Fibroblast of villous mesenchyme (primary cell): ENCODE measurements around the gene SYT3. TPM values are rescaled to one million over a fixed set of nuclear protein-coding genes. Genes with fewer than 3 reads are reported as not detected.

ENCODE experiments used
- DNase-seq: peaks from one replicate; pipeline ENCODE4 v3.0.0-alpha.2; 2010; ENCODE audit warnings: low read depth
- H3K4me3 ChIP-seq: 2 replicates; pipeline ENCODE4 v1.5.1; 2011; ENCODE audit warnings: low read depth, mild to moderate bottlenecking, low read length
- total RNA-seq: library from RNA; depleted of rRNA; stranded (reverse); fragments of >200 nt; gene quantifications from 2 replicates; pipeline ENCODE4 v1.2.3, GENCODE V29; 2012
- TF ChIP-seq, protein P1 (sequence below): IDR thresholded peaks from 2 replicates; pipeline ENCODE4 v1.5.1; 2012; ENCODE audit warnings: low read depth, mild to moderate bottlenecking, low read length; ENCODE audit not compliant: insufficient read depth

Gene SYT3
- total RNA-seq, 1 donor = not detected

DNA sequence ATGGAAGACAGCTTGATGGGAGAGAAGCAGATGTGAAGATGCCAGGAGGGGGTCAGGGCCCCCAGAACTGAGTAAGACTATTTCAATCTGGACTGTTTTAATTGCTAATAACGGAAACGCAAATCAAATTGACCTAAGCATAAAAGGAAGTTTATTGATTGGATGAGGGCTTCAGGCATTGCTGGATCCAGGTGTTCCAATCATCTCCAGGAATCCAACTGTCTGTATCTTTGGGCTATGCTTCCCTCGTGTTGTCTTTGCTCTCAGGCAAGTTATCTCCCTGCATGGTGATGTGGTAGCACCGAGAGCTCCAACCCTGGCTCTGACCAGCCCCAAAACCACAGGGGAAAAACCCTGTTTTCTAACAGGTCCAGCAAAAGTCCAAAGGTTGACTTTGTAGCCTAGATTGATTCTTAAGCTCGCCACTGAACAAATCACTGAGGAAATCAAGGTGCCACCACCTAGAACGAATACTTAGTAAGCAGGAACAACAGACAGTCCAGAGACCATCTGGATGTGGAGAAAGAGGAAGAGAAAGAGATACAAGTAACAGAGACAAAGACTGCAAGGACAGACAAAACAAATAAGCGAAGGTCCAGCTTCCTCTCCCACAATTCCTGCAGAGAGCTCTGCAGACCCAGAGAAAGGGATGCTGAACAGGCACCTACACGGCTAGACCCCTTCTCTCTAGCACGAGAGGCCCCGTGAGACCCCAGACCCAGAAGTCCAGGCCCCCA lies 8.4 kb upstream of the SYT3 start:
- TF ChIP-seq, protein P1, sequence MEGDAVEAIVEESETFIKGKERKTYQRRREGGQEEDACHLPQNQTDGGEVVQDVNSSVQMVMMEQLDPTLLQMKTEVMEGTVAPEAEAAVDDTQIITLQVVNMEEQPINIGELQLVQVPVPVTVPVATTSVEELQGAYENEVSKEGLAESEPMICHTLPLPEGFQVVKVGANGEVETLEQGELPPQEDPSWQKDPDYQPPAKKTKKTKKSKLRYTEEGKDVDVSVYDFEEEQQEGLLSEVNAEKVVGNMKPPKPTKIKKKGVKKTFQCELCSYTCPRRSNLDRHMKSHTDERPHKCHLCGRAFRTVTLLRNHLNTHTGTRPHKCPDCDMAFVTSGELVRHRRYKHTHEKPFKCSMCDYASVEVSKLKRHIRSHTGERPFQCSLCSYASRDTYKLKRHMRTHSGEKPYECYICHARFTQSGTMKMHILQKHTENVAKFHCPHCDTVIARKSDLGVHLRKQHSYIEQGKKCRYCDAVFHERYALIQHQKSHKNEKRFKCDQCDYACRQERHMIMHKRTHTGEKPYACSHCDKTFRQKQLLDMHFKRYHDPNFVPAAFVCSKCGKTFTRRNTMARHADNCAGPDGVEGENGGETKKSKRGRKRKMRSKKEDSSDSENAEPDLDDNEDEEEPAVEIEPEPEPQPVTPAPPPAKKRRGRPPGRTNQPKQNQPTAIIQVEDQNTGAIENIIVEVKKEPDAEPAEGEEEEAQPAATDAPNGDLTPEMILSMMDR = no peak
- DNase-seq = no peak
- no peak overlapping the region for H3K4me3 ChIP-seq

DNA sequence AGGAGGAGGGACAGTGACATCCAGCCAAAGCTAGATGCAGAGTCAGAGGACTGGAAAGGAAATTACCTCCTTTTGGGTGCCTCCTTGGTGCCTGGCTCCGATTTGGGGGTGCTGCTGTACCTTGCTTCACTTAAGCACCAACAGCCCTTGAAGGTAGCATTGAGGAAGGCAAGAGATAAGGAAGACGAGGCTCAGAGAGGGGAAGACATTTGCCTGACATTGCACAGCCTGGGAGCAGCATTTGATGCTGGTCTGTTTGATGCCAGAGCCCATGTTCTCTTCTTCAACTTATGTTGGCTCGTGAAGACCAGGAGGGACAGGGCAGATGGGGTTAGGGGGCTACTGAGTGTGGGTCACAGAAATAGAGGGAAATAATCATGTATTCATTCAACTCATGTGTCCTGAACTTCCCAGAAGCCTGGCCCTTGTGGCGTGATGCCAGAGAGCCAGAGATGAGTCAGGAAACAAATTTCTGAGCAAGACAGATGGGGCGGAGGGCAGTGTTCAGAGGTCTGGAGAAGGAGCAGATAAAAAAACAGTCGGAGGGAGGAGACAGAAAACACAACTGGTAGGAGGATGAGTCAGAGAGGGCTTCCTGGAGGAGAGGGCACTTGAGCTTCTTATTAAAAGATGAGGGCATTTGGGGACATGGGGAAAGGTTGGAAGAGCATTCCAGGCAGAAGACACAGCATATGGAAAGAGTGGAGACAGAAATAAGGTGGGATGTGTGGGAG lies 6.6 kb upstream of the SYT3 start:
- no peak overlapping the region for H3K4me3 ChIP-seq
- DNase-seq = peak; percentile 32
- TF ChIP-seq, protein P1 = no peak

DNA sequence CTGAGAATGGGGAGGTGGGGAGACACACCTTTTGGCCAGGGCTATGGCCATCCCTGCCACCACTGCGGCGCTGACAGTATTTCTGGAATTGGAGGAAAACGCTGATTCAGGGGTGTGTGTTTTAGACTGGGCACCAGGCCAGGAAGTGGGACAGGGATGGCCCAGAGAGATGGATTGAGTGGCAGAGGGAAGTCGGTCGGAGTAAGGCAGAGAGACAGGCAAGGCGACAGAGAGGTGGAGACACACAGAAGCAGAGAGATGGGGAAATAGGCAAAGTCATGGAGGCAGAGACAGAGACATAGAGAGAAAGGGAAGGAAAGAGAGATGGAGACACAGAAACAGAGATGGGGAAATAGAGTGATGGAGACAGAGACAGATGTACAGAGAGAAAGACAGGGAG lies 5.4 kb upstream of the SYT3 start:
- DNase-seq = no peak
- H3K4me3 ChIP-seq = no peak overlapping the region
- TF ChIP-seq, protein P1 = no peak

DNA sequence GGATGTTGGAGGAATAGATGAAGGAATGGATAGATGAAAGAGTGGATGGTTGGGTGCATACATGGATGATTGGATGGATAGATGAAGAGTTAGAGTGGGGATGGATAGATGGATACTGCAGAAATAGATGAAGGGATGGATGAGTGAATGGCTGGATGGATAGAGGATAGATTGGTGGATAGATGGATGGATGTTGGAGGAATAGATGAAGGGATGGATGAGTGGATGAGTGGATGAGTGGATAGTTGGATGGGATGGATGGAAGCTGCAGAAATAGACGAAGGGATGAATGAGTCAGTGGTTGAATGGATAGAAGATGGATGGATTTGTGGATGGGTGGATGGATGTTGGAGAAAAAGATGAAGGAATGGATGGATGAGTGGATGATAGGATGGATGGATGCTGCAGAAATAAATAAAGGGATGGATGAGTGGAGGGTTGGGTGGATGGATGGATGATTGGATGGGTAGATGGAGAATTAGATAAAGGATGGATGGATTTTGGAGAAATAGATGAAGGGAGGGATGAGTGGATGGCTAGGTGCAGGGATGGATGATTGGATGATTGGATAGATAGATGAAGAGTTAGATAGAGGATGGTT lies 4.7 kb upstream of the SYT3 start:
- DNase-seq = no peak
- no peak overlapping the region for H3K4me3 ChIP-seq
- TF ChIP-seq, protein P1 = no peak

DNA sequence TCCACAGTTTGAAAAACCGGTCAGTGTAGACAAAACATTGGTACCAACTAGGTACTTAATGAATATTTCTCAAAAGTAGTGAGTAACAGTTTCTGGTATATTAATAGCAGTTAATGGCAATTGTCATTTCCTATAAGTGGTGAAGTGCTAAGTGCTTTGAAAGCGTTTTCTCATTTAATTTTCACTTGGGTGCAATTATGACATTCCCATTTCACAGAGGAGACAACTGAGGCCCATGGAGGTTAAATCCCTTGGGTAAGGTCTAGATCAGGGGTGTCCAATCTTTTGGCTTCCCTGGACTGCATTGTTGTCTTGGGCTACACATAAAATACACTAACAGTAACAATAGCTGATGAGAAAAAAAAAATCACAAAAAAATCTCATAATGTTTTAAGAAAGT lies 687 bp upstream of the SYT3 start:
- TF ChIP-seq, protein P1 = no peak
- no peak for DNase-seq
- no peak overlapping the region for H3K4me3 ChIP-seq

DNA sequence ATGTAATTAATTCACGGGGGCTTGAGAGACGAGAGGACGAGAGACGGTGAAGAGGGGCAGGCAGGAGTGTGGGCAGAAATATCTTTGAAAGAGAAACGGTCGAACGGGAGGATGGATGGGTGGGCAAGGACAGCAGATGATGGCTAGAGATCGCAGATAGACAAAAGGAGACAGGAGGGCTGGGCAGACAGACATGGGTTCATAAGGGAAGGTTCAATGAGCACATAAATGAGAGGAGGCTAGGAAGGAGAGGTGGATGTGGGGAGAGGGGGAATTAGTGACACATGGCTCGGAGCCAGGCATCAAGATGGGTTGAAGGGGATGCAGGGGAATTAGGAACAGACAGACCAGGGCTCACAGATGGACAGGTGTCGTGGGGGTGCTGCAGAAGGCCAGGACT lies 1.1 kb downstream of the SYT3 start:
- TF ChIP-seq, protein P1 = no peak
- H3K4me3 ChIP-seq = no peak overlapping the region
- no peak for DNase-seq
